GM12801 (cell line): ENCODE measurements around the gene ZNF423.

Experiments used
- TF ChIP-seq, protein P1 (sequence below): IDR thresholded peaks from one replicate; pipeline ENCODE4 v1.5.1; 2011; ENCODE audit warnings: control low read depth; ENCODE audit not compliant: insufficient read length; ENCODE audit errors: extremely low read depth

Gene ZNF423

DNA sequence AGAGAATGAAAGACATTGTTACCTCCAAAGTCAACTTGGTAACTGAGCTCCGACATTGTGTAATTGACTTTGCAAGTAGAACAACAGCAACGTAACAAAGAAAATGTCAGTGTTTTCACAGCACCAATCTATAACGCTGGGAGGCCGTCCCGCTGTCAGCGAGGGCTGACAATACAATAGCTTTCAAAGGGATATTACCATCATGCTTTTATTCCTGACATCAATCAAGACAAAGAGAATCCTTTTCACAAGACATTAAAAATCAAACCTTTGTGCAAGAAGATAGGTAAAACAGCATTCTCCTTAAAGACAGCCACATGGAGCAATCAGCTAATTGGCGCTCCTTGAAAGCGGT, 6.2 kb downstream of the ZNF423 start:
- TF ChIP-seq, protein P1, sequence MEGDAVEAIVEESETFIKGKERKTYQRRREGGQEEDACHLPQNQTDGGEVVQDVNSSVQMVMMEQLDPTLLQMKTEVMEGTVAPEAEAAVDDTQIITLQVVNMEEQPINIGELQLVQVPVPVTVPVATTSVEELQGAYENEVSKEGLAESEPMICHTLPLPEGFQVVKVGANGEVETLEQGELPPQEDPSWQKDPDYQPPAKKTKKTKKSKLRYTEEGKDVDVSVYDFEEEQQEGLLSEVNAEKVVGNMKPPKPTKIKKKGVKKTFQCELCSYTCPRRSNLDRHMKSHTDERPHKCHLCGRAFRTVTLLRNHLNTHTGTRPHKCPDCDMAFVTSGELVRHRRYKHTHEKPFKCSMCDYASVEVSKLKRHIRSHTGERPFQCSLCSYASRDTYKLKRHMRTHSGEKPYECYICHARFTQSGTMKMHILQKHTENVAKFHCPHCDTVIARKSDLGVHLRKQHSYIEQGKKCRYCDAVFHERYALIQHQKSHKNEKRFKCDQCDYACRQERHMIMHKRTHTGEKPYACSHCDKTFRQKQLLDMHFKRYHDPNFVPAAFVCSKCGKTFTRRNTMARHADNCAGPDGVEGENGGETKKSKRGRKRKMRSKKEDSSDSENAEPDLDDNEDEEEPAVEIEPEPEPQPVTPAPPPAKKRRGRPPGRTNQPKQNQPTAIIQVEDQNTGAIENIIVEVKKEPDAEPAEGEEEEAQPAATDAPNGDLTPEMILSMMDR, result no peak

GRCh38 chr16:49849037-49849753, 6.7 kb downstream of the ZNF423 start:
- TF ChIP-seq, protein P1, result no peak

- TF ChIP-seq, protein P1, result no peak
Observed at GRCh38 chr16:49848530-49848929, 7.4 kb downstream of the ZNF423 start.

GRCh38 chr16:49846800-49847199, 9.1 kb downstream of the ZNF423 start:
- TF ChIP-seq, protein P1, result no peak

- TF ChIP-seq, protein P1, result no peak
Observed at GRCh38 chr16:49844359-49844758, 11.6 kb downstream of the ZNF423 start.

GRCh38 chr16:49843758-49844157, 12.2 kb downstream of the ZNF423 start:
- TF ChIP-seq, protein P1, result no peak

DNA sequence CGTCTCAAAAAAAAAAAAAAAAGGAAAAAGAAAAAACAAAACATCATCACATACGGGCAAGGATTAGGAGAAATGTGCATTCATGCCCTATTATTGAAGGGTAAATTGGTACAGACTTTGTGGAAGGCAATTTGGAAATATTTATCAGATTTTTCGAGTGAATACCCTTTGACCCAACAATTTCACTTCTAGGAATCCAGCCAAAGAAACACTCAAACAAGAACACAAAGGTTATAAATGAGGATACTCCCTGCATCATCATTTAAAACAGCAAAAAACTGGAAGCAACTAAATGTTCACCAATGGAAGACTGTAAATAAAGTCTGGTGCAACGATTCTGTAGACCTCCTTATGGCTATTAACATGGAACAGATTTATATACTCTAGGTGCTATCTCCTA, 12.9 kb downstream of the ZNF423 start:
- TF ChIP-seq, protein P1, result no peak
